Left cardiac atrium (tissue), 4 donors: Measurements from ENCODE around the gene KRT38. TPM values are rescaled to one million over a fixed set of nuclear protein-coding genes. Genes with fewer than 3 reads are reported as not detected.

Experiments
- ATAC-seq, 2 donors: fragments of 200-7000 bp; cut with Tn5 transposase; one replicate each; pipeline ENCODE4 v1.9.1; 2020; ENCODE audit warnings: mild to moderate bottlenecking in 2 of 2, moderate library complexity in 2 of 2
- DNase-seq: peaks from one replicate; pipeline ENCODE4 v3.0.0-alpha.2; 2020
- intact Hi-C, 2 donors: fragments of 100-400 bp; cut with DNase I; formaldehyde crosslinking; loops; one replicate each; pipeline versions ENCODE4 v1.14.1 to v1.15.1; 2022 to 2023
- long read RNA-seq: library from polyadenylated mRNA; unstranded; transcript quantifications from one replicate; pipeline ENCODE4 v2.0.0, GENCODE V29; 2021
- total RNA-seq, 2 donors: library from RNA; stranded (reverse); fragmentation: NEBNext Ultra II Directional; extraction: Animal tissue kit (Norgen Biotek cat#: 25700); gene quantifications; one replicate each; pipeline ENCODE4 v1.2.1, GENCODE V29; 2021
- donor health status: DM: no; HTN: yes; CAD: no.
- donor health status: DM: no; HTN: yes; CAD: no; lungs with severe emphysema.
- donor health status: DM: yes; HTN: yes; CAD: no.
- donor health status: Dilated cardiomyopathy.

Gene KRT38
- not detected for total RNA-seq
- long read RNA-seq: 0 reads

GRCh38 chr17:41440531-41441033 lies at the start of gene KRT38:
Gene KRT38 (minus strand): TSS chr17:41440983. CDS start chr17:41440921, 62 bp downstream.
- intact Hi-C loops: no loop called here
- DNase-seq (no peak), ATAC-seq (no peak)

GRCh38 chr17:41489531-41489930 lies 48.7 kb upstream of the KRT38 start, which contains the start of gene KRT36:
Gene KRT36 (minus strand): TSS chr17:41489910. CDS start chr17:41489864, 46 bp downstream.
- DNase-seq (no peak), ATAC-seq (no peak)
- intact Hi-C loops: no loop called here

DNA sequence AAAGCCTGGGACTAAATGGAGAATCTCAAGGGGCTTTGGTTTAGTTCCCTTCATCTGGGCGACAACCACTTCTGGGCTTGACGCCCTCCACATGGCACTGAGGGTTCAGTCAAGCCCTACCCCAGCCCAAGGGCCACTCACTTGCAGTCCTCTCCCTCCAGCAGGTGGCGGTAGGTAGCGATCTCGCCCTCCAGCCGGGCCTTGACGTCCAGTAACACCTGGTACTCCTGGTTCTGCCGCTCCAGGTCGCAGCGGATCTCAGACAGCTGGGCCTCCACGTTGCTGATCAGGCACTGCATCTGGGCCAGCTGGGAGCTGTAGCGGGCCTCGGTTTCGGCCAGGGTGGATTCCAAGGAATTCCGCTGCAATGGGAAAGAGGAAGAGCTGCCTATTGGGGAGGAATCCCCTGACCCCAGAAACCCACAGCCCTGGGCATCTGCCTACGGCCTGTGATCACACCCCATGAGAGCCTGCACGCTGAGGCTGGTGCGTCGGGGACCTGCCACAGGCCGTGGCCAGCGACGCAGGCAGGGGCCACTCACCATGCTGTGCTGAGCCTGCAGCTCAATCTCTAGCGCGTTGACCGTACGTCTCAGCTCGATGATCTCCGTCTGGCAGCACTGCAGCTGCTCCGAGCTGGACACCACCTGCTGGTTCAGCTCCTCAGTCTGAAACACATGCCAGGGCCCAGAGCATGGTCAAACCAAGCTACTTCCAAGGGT lies 46.2 kb upstream of the KRT38 start:
- DNase-seq (no peak), ATAC-seq (no peak)
- intact Hi-C loops: no loop called here

GRCh38 chr17:41486316-41486715 lies 45.5 kb upstream of the KRT38 start:
- DNase-seq: no peak
- intact Hi-C loops: no loop called here
- ATAC-seq: no peak

GRCh38 chr17:41484920-41485904 lies 44.4 kb upstream of the KRT38 start:
- ATAC-seq: no peak
- intact Hi-C loops: no loop called here
- DNase-seq: no peak

DNA sequence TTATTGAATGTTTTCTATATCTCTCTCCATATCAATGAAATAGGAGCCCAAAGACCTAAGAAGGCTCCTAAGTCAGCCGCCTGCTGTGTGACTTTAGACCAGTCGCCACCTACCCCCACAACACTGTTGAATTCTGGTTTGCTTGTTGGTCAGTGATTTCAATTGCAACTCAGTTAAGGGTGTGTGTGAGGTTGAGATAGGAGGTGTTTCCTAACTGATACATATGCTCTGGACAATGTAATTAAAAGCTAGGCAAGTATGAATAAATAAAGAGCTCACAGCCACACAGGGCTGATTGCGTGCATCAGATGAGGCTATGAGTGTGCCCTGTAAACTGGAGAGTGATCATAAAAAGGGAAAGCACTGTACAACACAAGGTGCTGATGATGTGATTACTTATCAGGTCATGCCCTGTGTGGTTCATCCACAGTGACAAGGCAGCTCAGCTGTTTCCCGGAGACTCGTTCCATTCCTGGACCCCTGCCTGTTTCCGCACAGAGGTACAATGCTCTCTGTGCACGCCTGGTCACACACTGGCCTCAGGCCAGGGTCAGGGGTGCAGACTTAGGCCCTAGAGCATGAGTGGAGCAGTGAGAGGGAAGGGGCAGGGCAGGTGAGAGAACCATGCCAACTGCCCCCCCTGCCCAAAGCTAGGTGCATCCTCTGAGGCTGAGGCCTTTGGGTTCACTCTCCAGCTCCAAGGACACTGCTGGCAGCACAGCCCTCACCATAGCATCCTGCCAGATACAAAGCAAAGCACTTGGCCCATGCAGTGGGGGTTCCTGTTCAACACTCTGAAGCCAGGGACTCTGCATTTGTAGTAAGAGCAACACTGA lies 43.4 kb upstream of the KRT38 start:
- ATAC-seq: no peak
- DNase-seq: no peak
- intact Hi-C loops: no loop called here

GRCh38 chr17:41483531-41483930 lies 42.7 kb upstream of the KRT38 start:
- intact Hi-C loops: no loop called here
- ATAC-seq (no peak), DNase-seq (no peak)

GRCh38 chr17:41481036-41481435 lies 40.3 kb upstream of the KRT38 start, which contains the start of gene KRT35:
Gene KRT35 (minus strand): TSS chr17:41481151. CDS start chr17:41481097, 54 bp downstream.
- intact Hi-C loops: no loop called here
- DNase-seq (no peak), ATAC-seq (no peak)

DNA sequence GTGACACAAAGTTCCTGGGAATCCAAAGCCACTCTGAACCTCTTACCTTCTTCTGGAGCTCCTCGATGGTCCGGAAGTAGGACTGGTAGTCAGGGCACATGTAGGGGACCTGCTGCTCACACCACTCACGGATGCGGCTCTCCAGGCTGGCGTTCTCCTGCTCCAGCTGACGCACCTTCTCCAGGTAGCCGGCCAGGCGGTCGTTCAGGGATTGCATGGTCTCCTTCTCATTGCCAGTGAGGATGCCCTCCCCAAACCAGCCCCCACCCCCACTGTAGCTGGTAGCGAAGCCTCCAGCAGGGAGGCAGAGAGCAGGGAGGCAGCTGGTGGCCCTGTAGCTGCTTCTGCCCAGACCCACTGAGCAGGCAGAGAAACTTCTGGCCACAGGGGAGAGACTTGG lies 39.8 kb upstream of the KRT38 start:
- ATAC-seq (no peak), DNase-seq (no peak)
- intact Hi-C loops: no loop called here

- ATAC-seq (no peak), DNase-seq (no peak)
- intact Hi-C loops: no loop called here
Measured at GRCh38 chr17:41480136-41480535, 39.4 kb upstream of the KRT38 start.

- intact Hi-C loops: no loop called here
- DNase-seq (no peak), ATAC-seq (no peak)
Measured at GRCh38 chr17:41478237-41478636, 37.5 kb upstream of the KRT38 start.

- ATAC-seq (no peak), DNase-seq (no peak)
- intact Hi-C loops: no loop called here
Measured at GRCh38 chr17:41476866-41477815, 36.4 kb upstream of the KRT38 start.

DNA sequence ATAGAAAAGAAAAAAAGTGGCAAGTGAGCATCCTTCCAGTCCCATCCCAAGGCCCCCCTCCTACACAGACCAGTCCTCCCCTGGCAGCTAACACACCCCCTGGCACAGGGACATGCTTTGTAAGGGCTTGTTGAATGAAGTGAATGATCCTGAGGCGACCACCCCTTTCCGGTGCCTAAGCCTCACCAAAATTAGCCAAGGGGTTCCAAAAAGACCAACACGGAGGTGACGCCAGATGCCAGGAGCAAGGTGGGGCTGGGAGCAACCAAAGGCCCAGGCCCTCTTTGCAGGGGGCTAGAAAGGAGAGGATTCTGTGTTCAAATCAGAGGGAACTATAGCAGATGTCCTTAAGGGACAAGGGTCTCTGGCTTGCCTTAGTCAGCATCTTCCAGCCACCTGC lies 34.6 kb upstream of the KRT38 start:
- DNase-seq: no peak
- no peak for ATAC-seq
- intact Hi-C loops: no loop called here

DNA sequence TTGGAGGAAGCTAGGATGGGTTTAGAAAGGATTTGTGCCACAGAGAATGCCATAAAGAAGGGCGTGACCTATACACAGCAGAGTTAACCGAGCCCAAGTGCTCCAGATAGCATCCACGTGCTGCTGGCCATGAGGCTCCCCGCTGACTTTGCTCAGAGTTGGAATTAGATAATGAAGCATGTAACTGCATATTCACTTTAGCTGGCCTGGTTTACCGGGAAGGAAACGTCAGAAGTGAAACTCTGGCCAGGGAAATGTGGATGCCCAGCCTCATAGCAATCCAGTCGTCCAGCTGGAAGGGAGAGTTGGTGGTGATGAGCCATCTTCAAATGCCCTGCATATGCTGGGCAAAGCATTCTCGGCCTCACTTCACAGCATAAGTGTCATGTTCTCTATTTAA lies 34.1 kb upstream of the KRT38 start:
- no peak for ATAC-seq
- intact Hi-C loops: no loop called here

GRCh38 chr17:41468346-41468745 lies 27.6 kb upstream of the KRT38 start:
- ATAC-seq (no peak), DNase-seq (no peak)
- intact Hi-C loops: no loop called here

More for the DNA sequence above, 34.1 kb upstream of the KRT38 start:
- DNase-seq: no peak

DNA sequence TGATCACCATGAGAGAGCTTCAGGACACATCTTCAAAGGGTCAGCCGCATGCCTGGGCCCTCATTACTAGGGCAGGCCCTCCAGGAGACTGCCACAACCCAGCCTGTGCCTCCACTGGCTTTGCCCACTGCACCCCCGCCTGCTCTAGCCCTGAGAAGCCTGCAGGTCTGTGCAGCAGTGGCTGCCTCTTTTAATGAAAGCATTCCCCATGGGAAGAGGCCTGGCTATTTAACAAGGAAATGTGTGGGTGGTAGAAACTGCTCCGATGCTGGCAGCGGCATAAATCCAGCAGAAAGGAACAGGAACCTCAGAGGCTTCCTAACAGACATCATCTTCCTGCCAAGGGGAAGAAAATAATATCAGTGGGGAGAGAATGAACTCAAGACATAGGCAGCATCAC lies 26.8 kb upstream of the KRT38 start:
- DNase-seq (no peak), ATAC-seq (no peak)
- intact Hi-C loops: no loop called here

- no peak for ATAC-seq
Measured at GRCh38 chr17:41466988-41467387, 26.2 kb upstream of the KRT38 start, which contains the start of gene KRT32. Gene KRT32 (minus strand): TSS chr17:41467386. CDS start chr17:41467325, 61 bp downstream.

DNA sequence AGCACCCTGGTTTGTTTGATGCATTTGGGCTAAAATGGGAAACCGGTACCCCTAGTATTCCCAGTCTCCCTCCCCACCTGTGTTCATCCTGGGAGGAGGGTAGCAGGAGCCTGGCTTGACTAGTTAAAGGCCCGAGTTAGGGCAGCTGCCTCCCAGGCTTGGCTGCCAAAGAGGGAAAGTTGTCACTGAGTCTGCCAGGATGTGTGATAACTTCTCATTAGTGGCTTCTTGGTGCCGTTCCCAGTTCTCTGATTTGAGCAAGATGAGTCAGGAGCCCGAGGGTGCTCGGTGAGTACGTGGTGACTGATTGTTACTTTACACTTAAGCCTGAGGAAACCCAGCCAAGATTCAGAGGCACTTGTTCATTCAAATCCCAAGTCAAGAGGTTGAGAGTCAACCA lies 23.9 kb upstream of the KRT38 start:
- intact Hi-C loops: no loop called here
- ATAC-seq: peak; percentile 97
- DNase-seq: peak; percentile 65

More at GRCh38 chr17:41466988-41467387, 26.2 kb upstream of the KRT38 start, which contains the start of gene KRT32:
- intact Hi-C loops: no loop called here
- no peak for DNase-seq
